ENCODE data around the gene RND1. TPM values are rescaled to one million over a fixed set of nuclear protein-coding genes. Genes with fewer than 3 reads are reported as not detected.

RND1 gene
- total and polyA plus RNA-seq, 2 of the 13 experiments (the other 11 are each of a cell fraction or from before 2014, with no cell fraction given) = 1.8 to 1.9 TPM

DNA sequence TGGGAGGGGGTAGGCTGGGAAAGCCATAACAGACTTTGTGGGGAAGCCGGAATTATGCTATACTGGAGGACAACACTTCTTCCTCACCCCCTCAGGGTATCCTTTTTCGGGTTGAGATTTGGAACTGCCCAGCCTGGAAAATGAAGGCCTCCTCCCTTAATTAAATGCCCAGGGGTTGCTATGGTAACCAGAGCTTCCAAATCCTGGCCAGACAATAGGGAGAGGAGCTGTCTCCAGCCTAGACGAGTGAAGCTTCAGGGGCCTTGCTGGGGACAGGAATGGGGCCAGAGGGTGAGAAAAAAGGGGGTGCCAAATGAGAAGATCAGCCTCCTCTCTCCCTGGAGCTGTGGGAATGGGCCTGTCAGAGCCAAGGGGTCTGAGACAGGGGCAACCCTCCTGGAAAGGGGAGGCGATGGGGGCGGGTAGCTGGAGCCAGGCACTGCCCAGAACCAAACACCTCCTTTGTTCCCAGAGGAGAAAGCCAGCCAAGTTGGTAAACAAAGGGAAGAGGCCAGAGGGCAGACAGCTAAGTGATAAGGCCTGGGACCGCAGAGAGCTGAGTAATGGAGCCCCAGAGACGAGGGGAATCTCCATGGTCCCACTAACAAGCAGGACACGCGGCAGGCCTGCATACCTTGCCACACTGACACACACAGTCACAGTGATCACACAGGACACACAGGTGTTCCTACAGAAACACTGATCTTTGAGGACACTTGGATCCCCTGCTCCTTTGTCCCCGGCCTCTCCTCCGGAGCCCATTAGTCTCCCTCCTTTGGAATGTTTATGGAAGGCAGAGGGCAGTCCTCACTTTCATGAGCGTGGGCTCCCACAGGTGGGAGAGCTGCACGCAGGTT is 17.9 kb upstream of the RND1 start (continued):
- TF ChIP-seq, protein P1, sequence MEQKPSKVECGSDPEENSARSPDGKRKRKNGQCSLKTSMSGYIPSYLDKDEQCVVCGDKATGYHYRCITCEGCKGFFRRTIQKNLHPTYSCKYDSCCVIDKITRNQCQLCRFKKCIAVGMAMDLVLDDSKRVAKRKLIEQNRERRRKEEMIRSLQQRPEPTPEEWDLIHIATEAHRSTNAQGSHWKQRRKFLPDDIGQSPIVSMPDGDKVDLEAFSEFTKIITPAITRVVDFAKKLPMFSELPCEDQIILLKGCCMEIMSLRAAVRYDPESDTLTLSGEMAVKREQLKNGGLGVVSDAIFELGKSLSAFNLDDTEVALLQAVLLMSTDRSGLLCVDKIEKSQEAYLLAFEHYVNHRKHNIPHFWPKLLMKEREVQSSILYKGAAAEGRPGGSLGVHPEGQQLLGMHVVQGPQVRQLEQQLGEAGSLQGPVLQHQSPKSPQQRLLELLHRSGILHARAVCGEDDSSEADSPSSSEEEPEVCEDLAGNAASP (CRISPR knock-in tag; IDR thresholded peaks at IDR 0.05; ENCODE audit: borderline replicate concordance) = peak; percentile 45; the same call in 1 of the 2 replicates
- TF ChIP-seq SMAD9 (CRISPR knock-in tag; IDR thresholded peaks at IDR 0.05) (no peak), ZNF367 (CRISPR knock-in tag; IDR thresholded peaks at IDR 0.05; ENCODE audit: borderline replicate concordance) (no peak), ATF7-NPFF (CRISPR knock-in tag; IDR thresholded peaks at IDR 0.05; ENCODE audit: low read depth) (no peak), NFE2L1 (CRISPR knock-in tag; IDR thresholded peaks at IDR 0.05; ENCODE audit: borderline replicate concordance) (no peak), SNAPC2 (CRISPR knock-in tag; IDR thresholded peaks at IDR 0.05) (0 out of 2 replicates have a peak, but pooled peaks have one; percentile 29), TBL1XR1 (IDR thresholded peaks at IDR 0.05; ENCODE audit: borderline replicate concordance, low read length, partially characterized antibody) (no peak), CC2D1A (CRISPR knock-in tag; IDR thresholded peaks at IDR 0.05) (no peak), EP300 (IDR thresholded peaks at IDR 0.05; ENCODE audit: low read depth in 2 of 2, low read length in 2 of 2) (peak in 1 of 2 experiments; percentile 75; a peak in 2 of 4 replicates), EP300 (CRISPR knock-in tag; IDR thresholded peaks at IDR 0.05; ENCODE audit: borderline replicate concordance) (no peak), NFIC (IDR thresholded peaks at IDR 0.05; ENCODE audit: low read length) (no peak), ZNF501 (CRISPR knock-in tag; IDR thresholded peaks at IDR 0.05) (peak; percentile 65; the same call in 1 of the 2 replicates), SALL2 (CRISPR knock-in tag; IDR thresholded peaks at IDR 0.05) (no peak), SP4 (CRISPR knock-in tag; IDR thresholded peaks at IDR 0.05) (no peak), NCOA1 (CRISPR knock-in tag; IDR thresholded peaks at IDR 0.05) (no peak)
- TF ChIP-seq, protein P2, sequence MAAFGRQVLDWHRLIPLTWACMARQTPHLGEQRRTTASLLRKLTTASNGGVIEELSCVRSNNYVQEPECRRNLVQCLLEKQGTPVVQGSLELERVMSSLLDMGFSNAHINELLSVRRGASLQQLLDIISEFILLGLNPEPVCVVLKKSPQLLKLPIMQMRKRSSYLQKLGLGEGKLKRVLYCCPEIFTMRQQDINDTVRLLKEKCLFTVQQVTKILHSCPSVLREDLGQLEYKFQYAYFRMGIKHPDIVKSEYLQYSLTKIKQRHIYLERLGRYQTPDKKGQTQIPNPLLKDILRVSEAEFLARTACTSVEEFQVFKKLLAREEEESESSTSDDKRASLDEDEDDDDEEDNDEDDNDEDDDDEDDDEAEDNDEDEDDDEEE (CRISPR knock-in tag; IDR thresholded peaks at IDR 0.05) = no peak
- TF ChIP-seq, protein P3, sequence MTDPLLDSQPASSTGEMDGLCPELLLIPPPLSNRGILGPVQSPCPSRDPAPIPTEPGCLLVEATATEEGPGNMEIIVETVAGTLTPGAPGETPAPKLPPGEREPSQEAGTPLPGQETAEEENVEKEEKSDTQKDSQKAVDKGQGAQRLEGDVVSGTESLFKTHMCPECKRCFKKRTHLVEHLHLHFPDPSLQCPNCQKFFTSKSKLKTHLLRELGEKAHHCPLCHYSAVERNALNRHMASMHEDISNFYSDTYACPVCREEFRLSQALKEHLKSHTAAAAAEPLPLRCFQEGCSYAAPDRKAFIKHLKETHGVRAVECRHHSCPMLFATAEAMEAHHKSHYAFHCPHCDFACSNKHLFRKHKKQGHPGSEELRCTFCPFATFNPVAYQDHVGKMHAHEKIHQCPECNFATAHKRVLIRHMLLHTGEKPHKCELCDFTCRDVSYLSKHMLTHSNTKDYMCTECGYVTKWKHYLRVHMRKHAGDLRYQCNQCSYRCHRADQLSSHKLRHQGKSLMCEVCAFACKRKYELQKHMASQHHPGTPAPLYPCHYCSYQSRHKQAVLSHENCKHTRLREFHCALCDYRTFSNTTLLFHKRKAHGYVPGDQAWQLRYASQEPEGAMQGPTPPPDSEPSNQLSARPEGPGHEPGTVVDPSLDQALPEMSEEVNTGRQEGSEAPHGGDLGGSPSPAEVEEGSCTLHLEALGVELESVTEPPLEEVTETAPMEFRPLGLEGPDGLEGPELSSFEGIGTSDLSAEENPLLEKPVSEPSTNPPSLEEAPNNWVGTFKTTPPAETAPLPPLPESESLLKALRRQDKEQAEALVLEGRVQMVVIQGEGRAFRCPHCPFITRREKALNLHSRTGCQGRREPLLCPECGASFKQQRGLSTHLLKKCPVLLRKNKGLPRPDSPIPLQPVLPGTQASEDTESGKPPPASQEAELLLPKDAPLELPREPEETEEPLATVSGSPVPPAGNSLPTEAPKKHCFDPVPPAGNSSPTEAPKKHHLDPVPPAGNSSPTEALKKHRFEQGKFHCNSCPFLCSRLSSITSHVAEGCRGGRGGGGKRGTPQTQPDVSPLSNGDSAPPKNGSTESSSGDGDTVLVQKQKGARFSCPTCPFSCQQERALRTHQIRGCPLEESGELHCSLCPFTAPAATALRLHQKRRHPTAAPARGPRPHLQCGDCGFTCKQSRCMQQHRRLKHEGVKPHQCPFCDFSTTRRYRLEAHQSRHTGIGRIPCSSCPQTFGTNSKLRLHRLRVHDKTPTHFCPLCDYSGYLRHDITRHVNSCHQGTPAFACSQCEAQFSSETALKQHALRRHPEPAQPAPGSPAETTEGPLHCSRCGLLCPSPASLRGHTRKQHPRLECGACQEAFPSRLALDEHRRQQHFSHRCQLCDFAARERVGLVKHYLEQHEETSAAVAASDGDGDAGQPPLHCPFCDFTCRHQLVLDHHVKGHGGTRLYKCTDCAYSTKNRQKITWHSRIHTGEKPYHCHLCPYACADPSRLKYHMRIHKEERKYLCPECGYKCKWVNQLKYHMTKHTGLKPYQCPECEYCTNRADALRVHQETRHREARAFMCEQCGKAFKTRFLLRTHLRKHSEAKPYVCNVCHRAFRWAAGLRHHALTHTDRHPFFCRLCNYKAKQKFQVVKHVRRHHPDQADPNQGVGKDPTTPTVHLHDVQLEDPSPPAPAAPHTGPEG (CRISPR knock-in tag; IDR thresholded peaks at IDR 0.05) = no peak
- TF ChIP-seq, protein P4, sequence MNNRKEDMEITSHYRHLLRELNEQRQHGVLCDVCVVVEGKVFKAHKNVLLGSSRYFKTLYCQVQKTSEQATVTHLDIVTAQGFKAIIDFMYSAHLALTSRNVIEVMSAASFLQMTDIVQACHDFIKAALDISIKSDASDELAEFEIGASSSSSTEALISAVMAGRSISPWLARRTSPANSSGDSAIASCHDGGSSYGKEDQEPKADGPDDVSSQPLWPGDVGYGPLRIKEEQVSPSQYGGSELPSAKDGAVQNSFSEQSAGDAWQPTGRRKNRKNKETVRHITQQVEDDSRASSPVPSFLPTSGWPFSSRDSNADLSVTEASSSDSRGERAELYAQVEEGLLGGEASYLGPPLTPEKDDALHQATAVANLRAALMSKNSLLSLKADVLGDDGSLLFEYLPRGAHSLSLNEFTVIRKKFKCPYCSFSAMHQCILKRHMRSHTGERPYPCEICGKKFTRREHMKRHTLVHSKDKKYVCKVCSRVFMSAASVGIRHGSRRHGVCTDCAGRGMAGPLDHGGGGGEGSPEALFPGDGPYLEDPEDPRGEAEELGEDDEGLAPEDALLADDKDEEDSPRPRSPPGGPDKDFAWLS (CRISPR knock-in tag; IDR thresholded peaks at IDR 0.05; ENCODE audit: borderline replicate concordance) = no peak

Data from HepG2 (cell line).